Stimulated activated CD8-positive, alpha-beta memory T cell treated with anti-CD3 and anti-CD28 coated beads, Interleukin-2, amount 100 ng/mL, for 48 hours (primary cell): ENCODE data around the gene RNF150.
"Not testable (repeated sequence)": the region's sequence is repeated elsewhere in the genome, so short reads cannot be mapped to it uniquely, and the experiment has no call there.

Source experiments
- DNase-seq, 2 donors: peaks; one replicate each; pipeline ENCODE4 v3.0.0-alpha.2; 2020; ENCODE audit warnings: low read depth in 2 of 2

The RNF150 gene

DNA sequence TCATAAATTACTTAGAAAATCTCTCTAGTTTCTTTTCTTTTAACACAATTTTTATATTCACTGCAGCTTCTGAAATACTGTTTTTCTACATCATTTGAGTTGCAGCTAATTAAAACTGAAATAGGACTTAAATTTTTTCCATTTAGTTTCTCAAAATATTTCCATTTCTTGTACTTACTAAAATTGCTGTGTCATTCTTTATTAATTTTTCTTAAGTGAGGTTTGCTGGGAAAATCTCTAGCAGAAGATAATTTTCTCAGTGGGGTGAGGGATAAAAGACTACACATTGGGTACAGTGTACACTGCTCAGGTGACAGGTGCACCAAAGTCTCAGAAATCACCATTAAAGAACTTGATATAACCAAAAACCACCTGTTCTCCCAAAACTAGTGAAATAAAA, 57.7 kb downstream of the RNF150 start:
- no peak for DNase-seq

DNA sequence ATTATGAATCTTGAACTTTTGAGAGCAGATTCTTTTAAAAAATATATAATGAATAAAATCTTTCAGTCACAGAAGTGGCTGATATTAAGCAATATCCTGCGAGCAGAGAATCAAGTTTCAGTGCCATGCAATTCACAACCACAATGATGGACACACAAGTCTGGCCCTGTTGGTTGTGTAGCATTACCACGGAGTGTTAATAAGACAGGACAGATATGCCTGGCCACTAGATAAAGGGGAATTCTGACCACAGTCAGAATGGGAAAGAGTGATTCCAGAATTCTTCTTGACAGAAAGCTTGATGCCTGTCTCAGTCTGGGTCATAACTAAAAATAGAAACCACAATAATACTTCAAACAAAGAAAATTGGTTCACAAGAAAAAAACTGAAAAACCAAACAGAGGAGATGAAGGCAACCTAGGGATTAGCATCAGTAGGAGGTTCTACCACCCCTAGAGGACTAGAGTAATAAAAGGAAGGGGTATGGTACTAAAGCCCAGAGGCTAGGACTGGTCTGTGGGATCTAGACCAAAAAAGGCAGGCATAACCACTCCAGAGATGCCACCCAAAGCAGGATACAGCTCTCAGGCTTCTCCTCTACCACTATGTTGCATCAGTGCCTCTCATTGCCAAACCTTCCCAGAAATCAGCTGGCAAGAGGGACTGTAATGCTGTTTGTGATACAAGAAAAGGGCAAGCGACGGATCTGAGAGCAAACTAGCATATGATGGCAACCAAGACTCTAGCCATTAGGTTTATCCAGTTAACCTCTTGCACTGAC, 59.0 kb downstream of the RNF150 start:
- no peak for DNase-seq

DNA sequence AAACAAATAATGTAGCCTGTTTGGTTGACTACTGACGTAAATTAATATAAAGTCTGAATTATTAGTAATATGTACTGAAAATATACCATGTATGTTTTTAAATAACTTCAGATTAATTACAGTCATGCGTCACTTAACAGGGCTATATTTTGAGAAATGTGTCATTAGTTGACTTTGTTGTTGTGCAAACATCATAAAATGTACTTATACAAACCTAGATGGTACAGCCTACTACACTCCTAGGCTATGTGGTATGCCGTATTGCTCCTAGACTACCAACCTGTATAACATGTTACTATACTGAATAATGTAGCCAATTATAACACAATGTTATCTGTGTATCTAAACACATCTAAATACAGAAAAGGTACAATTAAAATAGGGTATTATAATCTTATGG, 66.6 kb downstream of the RNF150 start:
- DNase-seq = no peak

DNA sequence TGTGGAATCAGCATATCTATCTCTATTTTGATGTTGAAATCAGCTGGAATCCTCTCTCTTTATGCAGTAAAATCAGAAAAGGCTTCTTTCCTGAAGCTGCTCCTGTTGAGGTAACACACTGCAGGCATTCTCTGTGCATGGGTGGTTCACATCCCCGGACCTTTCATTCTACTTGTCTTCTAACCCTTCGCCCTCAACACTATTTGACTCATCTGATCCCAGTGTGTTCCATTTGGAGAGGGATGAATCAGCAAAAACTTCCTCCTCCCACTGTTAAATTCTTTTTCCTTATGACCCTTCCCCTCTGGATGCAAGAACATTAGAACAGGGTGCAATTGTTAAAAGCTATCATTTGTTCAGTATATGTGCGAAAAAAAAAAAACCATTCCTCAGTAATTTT, 67.4 kb downstream of the RNF150 start:
- no peak for DNase-seq

DNA sequence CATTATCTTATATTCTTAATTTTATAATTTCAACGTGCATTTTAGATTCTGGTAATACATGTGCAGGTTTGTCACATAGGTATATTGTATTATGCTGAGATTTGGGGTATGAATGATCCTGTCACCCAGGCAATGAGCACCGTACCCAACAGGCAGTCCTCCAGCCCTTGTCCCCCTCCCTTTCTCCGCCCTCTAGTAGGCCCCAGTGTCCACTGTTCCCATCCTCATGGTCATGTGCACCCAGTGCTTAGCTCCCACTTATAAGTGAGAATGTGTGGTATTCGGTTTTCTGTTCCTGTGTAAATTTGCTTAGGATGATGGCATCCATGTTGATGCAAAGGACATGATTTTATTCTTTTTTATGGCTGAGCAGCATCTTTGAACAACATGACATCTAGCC, 70.6 kb downstream of the RNF150 start:
- no peak for DNase-seq

DNA sequence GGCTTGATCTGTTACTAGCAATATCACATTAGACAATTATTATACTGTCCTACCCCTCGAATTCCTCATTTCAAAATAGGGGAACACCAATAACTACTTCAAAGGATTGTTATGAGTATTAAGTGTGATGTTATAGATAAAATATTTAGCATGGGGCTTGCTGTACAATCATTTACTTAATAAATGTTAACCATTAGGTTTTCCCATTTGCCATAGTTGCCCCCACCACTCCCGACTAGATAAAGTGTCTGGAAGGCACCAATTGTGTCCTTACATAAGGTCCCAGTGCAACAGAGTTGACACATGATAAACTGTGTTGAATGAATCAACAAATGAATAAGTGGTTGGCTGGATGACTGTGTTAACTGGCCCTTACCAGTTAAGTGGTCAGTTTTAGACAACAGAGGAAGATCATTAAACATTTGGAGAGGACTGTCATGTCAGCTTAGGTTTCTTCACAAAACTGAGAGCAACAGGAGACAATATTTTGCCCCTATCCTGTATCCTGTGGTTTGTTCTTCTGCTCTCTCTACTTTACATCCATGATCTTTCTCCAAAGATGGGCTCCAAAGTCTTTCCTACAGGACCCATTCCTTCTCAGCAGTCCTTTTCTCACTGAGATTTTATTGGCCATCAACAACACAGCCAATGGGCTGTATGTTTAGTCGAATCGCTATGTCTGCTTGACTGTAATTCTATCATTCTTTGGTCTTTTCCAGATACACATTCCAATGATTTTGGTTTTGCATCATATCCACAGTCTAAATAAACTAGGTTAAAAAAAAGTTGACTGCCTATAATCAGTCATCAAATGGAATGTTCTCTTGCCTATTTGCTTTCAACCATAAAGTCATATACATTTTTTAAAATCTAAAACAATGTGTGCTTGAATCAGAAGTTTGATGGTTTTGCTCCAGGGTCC, 74.4 kb downstream of the RNF150 start:
- no peak for DNase-seq

DNA sequence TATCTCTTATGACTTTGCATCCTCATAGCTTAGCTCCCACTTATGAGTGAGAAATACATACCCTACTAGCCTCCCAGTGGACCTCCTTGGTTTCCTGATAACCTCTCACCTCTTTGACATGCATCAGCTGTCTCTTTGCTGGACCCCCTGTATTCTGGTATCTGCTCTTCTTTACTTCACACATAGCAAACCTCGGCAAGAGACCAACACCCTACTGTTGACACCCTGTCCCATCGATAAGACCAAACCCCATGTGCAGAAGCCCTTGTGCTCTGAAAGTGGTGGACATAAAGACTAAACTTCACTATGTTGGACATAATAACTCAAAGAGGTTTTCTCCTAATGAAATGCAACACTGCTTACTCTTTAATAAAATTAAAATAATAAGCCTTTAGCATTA, 75.7 kb downstream of the RNF150 start:
- DNase-seq = no peak

DNA sequence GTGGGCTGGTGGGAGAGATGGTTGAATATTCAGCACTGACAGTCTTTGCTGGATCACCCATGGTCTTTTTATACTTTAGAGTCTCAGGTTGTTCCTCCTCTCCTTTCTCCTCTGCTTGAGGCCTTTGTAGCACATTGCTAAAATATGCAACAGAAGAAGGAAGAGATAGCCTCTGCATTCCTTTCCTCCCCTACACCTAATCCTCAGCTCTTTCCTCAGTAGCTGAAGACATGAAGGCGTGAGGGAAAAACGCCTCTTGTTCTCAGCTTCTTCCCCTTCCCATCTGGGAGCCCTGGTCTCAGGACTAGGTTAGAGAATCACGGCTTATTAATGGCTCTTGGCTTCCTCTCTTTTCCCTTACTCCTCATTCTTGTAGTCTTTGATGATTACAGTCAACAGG, 76.8 kb downstream of the RNF150 start:
- DNase-seq = no peak

DNA sequence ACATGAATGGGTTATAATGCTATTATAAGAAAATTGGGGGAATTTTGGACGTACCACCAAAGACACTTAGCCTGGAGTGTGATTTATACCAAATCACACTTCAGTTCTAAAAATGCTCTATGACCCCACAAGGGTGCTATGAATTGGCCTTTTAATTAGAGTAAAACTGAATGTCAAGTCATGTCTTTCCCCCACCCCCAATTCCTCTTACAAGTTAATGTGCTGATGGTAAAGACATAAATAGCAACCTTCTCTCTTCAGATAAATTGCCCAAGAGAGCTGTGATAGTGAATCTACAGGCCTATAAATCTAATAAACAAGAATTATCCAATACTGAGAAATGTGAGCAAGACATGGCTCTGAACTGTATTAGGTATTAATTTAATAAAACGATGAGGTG, 78.8 kb downstream of the RNF150 start:
- DNase-seq = no peak

DNA sequence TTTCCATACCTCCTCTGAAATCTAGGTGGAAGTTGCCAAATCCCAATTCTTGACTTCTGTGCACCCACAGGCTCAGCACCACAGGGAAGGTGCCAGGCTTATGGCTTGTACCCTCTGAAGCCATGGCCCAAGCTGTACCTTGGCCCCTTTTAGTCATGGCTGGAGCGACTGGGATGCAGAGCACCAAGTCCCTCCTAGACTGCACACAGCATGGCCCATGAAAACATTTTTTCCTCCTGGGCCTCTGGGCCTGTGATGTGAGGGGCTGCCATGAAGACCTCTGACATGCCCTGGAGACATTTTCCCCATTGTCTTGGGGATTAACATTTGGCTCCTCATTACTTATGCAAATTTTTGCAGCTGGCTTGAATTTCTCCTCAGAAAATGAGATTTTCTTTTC, 82.3 kb downstream of the RNF150 start:
- DNase-seq = not testable (repeated sequence)

DNA sequence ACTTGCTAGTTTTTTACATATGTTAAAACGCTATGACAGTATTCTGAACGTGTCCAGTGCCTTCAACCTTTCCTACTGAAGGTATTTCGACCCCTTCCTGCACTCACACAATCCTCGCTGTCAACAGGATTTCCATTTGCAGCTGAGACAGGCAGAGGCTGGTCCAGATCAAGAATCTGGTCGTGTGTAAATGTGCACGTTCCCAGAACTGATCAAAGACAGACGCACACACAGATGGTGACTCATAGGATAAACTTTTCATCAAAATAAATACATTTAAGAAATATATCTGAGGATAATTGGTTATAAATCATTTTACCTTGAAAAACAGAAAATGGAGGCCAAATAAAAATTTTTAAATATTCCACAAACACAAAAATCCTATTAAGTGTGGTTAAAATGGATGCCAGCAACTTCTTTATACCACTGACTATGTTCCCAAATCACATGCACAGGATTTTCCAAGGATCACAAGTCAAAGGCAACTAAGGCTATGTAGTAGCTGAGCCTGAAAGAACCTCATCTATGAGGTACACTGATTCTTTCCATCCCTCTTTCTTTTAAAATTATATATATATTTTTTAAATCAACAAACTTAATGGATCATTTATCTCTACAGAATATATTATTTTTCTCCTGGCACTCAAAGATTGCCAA, 85.9 kb downstream of the RNF150 start:
- no peak for DNase-seq

DNA sequence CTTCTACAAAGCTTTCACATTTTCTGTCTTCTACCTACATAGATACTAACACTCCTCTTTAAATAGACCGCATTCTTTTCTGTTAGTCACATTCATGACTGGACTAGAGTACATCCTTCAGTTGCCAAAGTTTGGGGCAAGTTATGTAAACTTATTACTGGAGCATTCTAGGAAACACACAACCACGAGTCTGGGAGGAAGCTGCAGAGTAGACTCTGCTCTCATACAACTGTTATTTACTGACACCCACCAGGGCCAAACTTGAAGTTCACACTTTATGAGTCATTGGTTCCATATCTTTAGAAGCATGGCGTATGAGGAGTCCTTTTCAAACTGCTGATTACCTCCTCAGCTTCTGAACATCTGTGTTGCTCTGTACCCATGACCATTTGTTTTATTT, 87.0 kb downstream of the RNF150 start:
- DNase-seq = no peak

DNA sequence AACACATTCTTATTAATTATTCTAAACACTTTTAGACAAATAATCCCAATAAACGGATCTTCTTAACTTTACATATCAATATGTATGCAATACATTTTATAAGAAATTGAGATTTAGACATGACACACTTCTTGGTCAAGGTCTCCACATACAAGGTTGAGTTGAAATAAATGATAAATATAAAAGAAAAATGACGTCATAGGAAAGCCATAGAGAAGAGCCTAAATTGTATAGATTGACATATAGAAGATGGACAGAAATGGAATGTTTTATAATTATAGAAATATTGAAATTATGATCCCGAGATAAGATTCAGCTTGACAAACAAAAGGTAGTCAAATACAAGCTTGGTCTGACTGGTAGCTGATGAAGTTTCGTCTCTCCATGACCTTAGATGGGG, 87.4 kb downstream of the RNF150 start:
- no peak for DNase-seq

DNA sequence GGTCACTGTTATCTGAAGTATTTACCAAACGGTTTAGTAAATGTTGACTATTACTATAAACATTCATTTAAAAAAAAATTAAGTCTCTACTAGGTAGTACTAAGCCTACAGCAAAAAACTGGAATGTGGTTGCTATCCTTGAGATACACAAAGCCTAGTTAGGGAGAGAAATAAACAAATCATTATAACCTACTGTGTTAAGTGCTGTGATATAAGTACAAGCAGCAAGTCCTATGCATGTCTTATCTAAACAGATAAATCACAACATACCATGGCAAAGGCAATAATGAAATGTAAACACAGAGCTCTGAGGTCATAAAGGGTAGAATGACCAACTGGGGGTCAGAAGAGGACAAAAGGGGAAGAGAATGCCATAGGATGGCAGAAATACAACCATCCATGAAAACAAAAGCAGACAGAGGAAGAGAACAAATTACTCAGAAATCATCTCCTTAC, 92.2 kb downstream of the RNF150 start:
- no peak for DNase-seq

DNA sequence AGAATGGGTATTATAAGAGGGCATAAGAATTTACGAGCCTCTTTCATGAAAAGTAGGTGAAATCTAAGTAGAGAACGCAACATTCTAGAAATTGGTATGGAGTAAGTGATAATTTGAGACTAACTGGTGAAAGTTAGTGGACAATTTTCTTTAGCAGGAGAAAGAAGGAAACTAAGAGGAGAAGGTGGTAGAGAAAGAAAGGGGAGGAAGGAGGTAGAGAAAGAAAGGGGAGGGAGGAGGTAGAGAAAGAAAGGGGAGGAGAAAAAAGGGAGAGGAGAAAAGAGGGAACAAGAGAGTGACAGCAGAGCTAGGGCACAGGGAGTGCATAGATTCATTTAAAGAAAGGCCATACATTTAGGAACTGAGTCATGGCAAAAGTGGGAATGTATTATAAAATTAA, 94.1 kb downstream of the RNF150 start:
- DNase-seq = no peak

DNA sequence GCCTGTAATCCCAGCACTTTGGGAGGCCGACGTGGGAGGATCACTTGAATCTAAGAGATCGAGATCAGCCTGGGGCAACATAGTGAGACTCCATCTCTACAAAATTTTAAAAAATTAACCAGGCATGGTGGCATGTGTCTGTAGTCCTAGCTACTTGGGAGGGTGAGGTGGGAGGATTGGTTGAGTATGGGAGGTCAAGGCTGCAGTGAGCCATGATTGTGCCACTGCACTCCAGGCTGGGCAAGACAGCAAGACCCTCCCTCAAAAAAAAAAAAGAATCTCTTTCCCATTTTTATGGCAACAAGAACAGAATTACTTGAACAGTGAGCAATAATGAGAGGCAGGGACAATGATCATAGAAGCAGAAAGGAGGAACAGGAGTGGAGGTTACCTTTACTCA, 94.8 kb downstream of the RNF150 start:
- no peak for DNase-seq

DNA sequence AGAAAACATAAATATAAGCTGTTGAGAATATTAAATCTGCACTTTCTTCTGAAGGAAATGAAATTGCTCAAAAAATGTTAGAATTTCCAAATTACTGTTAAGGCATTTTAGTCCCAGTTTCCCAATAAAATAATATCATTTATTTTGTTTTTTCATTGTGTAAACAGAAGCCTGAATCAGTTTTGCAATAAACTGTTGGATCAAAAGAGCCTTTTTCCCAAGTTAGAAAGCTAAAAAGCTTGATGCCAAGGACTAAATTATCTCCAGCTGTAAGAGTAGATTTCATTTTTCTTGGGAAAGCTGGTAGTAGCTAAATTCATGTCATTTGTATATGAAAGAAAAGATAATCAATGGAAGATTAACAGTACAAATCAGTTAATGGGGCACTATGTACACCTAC, 95.8 kb downstream of the RNF150 start:
- no peak for DNase-seq

DNA sequence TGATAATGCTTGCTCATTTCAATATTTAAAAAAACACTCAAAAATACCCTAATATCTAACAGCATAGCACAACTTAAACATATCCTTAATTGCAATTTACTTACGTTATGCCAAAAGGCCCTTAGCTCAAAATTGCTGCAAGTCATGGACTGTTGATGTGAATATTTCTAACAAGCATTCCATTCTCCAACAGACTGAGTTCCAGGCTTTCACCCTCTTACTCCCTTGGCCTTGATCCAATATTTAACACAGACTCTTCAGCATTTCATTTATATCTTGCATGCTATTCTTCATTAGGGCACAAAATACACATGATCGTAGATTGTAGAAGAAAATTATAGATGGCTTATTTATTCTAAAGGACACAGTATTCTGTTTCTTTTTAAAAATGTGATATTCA, 96.5 kb downstream of the RNF150 start:
- DNase-seq = no peak

DNA sequence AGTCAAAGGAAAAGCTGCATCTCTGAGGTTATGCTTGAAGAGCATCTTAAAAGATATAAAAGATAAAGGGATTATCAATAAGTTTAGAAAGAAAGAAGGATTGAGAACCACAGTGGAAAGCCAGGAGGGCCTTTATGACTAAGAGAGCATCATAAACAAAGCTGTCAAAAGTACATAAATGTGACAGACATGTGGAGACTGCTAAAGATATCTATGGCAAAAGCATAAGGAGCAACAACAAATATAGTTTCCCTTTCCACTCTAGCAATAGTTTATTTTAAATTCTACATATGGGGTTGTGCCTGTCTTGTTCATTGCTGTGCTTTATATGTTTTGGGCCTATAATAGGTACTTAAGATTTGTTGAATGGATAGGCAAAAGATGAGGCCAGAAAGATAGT, 97.3 kb downstream of the RNF150 start:
- DNase-seq = no peak

DNA sequence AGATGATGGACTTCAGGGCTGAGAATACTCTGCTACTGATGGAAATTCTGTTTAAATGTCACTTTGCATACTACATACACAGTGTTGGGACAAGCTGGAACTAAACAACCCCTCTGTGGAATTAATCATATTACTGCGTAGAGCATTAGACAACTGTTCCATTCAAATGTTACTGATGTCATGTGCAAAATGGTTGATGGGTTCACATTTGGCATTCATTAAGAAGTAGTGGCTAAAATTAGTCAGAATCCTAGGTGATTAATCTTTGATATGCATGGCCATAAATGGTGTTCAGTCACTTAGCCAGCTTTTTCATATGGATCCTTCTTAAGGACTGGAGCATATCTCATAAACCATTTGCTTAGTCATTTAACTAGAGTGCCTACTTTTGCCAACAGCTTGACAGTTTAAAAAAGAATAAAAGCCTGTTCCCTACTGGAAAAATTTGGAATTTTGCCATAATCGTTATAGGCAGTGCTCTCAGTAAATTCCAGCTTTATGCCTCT, 105.2 kb downstream of the RNF150 start:
- DNase-seq = no peak

DNA sequence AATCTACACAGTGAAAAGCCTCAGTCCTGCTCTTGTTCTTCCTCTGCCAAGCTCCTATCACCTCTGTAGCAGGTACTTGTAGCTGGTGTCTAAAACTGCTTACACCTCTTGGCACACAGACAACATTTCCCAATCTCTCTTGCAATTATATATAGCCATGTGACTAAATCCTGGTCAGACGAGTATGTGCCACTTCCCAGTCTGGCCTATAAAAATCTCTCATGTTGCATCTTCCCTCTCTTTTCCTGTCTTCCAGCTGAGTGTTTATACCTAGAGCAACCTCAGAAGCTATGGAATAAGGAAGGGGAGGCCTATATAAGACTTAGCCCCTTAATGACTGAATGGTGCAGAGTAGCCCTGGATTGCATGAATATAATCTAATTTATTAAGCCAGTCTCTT, 105.8 kb downstream of the RNF150 start:
- DNase-seq = no peak

DNA sequence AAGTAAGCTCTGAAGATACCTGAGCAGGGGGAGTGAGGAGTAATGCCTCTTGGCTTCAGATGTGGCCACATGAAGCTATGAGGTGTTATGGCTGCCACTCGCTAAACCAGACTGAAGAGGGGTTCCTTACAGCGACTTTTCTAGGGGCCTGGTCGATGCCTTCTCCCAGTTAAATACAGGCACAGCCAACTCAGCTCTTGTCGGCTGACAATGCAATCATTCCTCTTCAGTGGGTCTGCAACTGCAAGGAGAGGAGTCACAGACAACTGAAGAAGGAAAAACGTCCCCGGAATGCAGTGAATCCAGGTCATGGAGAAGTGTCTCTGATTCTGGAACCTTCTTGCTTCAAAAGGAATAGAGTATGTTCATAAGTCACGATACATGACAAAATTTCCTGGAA, 106.4 kb downstream of the RNF150 start:
- no peak for DNase-seq
